Coronary artery (tissue), 2 donors: Measurements from ENCODE around the gene TFF3.

ENCODE experiments used
- DNase-seq: peaks from one replicate; pipeline ENCODE4 v3.0.0-alpha.2; 2017; ENCODE audit warnings: low spot score
- H3K27ac ChIP-seq, 2 donors: fragments of 200-600 bp; sonication (generic); one replicate each; pipeline ENCODE4 v1.5.1; 2016 to 2019
- H3K4me3 ChIP-seq: fragments of 200-600 bp; sonication (generic); 2 replicates; pipeline ENCODE4 v1.5.1; 2016; ENCODE audit warnings: mild to moderate bottlenecking, moderate library complexity
- CTCF ChIP-seq: fragments of 200-600 bp; sonication (generic); IDR thresholded peaks from one replicate; pipeline ENCODE4 v1.5.1; 2019; ENCODE audit warnings: antibody characterized with exemption

The TFF3 gene

GRCh38 chr21:42266971-42267556 is 48.1 kb downstream of the TFF3 start:
- no peak for TF ChIP-seq CTCF
- no peak for DNase-seq
- Histone ChIP-seq H3K4me3 (no peak overlapping the region), H3K27ac (no peak overlapping the region)

- Histone ChIP-seq H3K27ac (no peak overlapping the region), H3K4me3 (no peak overlapping the region)
- TF ChIP-seq CTCF, result no peak
- no peak for DNase-seq
These were observed 49.9 kb downstream of the TFF3 start for GRCh38 chr21:42265231-42265812.

- no peak overlapping the region for H3K4me3 ChIP-seq
- TF ChIP-seq CTCF, result no peak
- H3K27ac ChIP-seq, result peak overlapping the region in 1 of 2 donors; percentile 60
- DNase-seq, result no peak
These were observed 50.7 kb downstream of the TFF3 start for GRCh38 chr21:42264245-42265195.

- Histone ChIP-seq H3K27ac (peak overlapping the region in 1 of 2 donors; percentile 60), H3K4me3 (no peak overlapping the region)
- DNase-seq, result no peak
- TF ChIP-seq CTCF, result no peak
These were observed 51.5 kb downstream of the TFF3 start for GRCh38 chr21:42263591-42264131.

- no peak overlapping the region for H3K4me3 ChIP-seq
- peak overlapping the region in 1 of 2 donors; percentile 60 for H3K27ac ChIP-seq
- no peak for TF ChIP-seq CTCF
- no peak for DNase-seq
These were observed 52.4 kb downstream of the TFF3 start for GRCh38 chr21:42262831-42263231.

- Histone ChIP-seq H3K4me3 (no peak overlapping the region), H3K27ac (peak overlapping the region in 1 of 2 donors; percentile 60)
- no peak for TF ChIP-seq CTCF
- DNase-seq, result no peak
These were observed 53.4 kb downstream of the TFF3 start for GRCh38 chr21:42261829-42262200.
